Keratinocyte (primary cell): ENCODE data around the gene RUFY3.

Experiments used
- EZH2 ChIP-seq: IDR thresholded peaks from one replicate; pipeline ENCODE4 v1.6.1; 2012; ENCODE audit warnings: inconsistent platforms, mild to moderate bottlenecking, low read length, moderate library complexity
- TF ChIP-seq, protein P1 (sequence below), 3 experiments: IDR thresholded peaks in 1 of 3; conservative IDR thresholded peaks in 1 of 3; optimal IDR thresholded peaks in 1 of 3; 2 replicates in 2 of 3; 3 replicates in 1 of 3; pipeline versions ENCODE3 to v1.5.1; 2011; ENCODE audit warnings: low read length in 3 of 3, mild to moderate bottlenecking in 3 of 3, moderate library complexity in 2 of 3, control low read depth in 1 of 3, inconsistent platforms in 1 of 3; ENCODE audit not compliant: insufficient read depth in 2 of 3; ENCODE audit errors: extremely low read depth in 1 of 3

DNA sequence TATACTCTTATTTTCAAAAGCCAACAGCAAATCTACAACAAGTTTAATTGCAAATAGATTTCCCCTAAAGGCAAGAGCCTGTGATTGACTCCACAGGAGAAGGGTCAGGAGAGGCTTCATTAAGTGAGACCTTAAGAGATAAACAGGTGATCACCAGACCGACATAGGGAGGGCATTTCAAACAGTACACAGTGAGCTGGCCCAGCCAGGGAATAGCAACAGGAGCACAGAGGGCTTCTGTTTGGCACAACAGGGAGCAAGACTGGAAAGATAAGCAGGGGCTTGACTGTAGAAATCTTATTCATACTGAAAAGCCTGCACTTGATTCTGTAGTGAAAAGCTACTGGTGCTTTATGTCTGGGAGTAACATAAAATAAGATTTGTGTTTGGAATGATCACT lies 3.9 kb downstream of the RUFY3 start:
- TF ChIP-seq, protein P1, sequence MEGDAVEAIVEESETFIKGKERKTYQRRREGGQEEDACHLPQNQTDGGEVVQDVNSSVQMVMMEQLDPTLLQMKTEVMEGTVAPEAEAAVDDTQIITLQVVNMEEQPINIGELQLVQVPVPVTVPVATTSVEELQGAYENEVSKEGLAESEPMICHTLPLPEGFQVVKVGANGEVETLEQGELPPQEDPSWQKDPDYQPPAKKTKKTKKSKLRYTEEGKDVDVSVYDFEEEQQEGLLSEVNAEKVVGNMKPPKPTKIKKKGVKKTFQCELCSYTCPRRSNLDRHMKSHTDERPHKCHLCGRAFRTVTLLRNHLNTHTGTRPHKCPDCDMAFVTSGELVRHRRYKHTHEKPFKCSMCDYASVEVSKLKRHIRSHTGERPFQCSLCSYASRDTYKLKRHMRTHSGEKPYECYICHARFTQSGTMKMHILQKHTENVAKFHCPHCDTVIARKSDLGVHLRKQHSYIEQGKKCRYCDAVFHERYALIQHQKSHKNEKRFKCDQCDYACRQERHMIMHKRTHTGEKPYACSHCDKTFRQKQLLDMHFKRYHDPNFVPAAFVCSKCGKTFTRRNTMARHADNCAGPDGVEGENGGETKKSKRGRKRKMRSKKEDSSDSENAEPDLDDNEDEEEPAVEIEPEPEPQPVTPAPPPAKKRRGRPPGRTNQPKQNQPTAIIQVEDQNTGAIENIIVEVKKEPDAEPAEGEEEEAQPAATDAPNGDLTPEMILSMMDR (optimal IDR thresholded peaks at IDR 0.05 in 1 of 3, IDR thresholded peaks at IDR 0.05 in 1 of 3, conservative IDR thresholded peaks at IDR 0.05 in 1 of 3; ENCODE audit: extremely low read depth in 1 of 3, insufficient read depth in 2 of 3, low read length in 3 of 3): no peak
- TF ChIP-seq EZH2: no peak
